Vagina (tissue), 2 donors: ENCODE measurements around the gene TOX2. TPM values are rescaled to one million over a fixed set of nuclear protein-coding genes. Genes with fewer than 3 reads are reported as not detected.

Experiments used
- DNase-seq, 2 donors: peaks; one replicate each; pipeline ENCODE4 v3.0.0-alpha.2; 2017; ENCODE audit errors: extremely low spot score in 2 of 2
- H3K27ac ChIP-seq: fragments of 200-600 bp; sonication (generic); one replicate; pipeline ENCODE4 v1.5.1; 2019
- H3K27me3 ChIP-seq: fragments of 200-600 bp; sonication (generic); one replicate; pipeline ENCODE4 v1.5.1; 2019
- H3K36me3 ChIP-seq, 2 donors: fragments of 200-600 bp; sonication (generic); one replicate each; pipeline ENCODE4 v1.5.1; 2017 to 2019
- H3K4me1 ChIP-seq: fragments of 200-600 bp; sonication (generic); one replicate; pipeline ENCODE4 v1.5.1; 2019
- H3K4me3 ChIP-seq, 2 donors: fragments of 200-600 bp; sonication (generic); 1 replicate in 1 of 2; 2 replicates in 1 of 2; pipeline ENCODE4 v1.5.1; 2016 to 2019
- H3K9me3 ChIP-seq: fragments of 200-600 bp; sonication (generic); one replicate; pipeline ENCODE4 v1.5.1; 2019
- CTCF ChIP-seq, 3 experiments: fragments of 450-650 bp in 2 of 3; fragments of 200-600 bp in 1 of 3; sonication (generic) in 1 of 3; IDR thresholded peaks; one replicate each; pipeline ENCODE4 v1.5.1; 2017 to 2019; ENCODE audit warnings: antibody characterized with exemption in 3 of 3, mild to moderate bottlenecking in 2 of 3, moderate library complexity in 2 of 3
- POLR2A ChIP-seq, 2 donors: fragments of 450-650 bp; IDR thresholded peaks; one replicate each; pipeline ENCODE4 v1.6.1; 2017; ENCODE audit warnings: antibody characterized with exemption in 2 of 2, mild to moderate bottlenecking in 2 of 2, moderate library complexity in 2 of 2
- POLR2AphosphoS5 ChIP-seq, 2 donors: sonication (generic); formaldehyde crosslinking; IDR thresholded peaks; one replicate each; pipeline ENCODE4 v1.9.0; 2017; ENCODE audit warnings: antibody characterized with exemption in 2 of 2, mild to moderate bottlenecking in 2 of 2, low read depth in 1 of 2; ENCODE audit not compliant: insufficient read depth in 1 of 2
- intact Hi-C: fragments of 100-400 bp; cut with DNase I; formaldehyde crosslinking; loops from one replicate; pipeline ENCODE4 v1.15.1; 2023
- total RNA-seq: library from RNA; depleted of rRNA; stranded (reverse); fragments of >200 nt; gene quantifications from one replicate; pipeline ENCODE4 v1.2.3, GENCODE V29; 2016

The TOX2 gene
- total RNA-seq, 1 donor from 2014 or later = 5.2 TPM

- H3K9me3 ChIP-seq = no peaks in the 10 kb centered on the region
- intact Hi-C loops = no loop called here
- H3K4me3 ChIP-seq = no peak overlapping the region
- no peak overlapping the region for H3K27ac ChIP-seq
- no peak for DNase-seq
- no peaks in the 10 kb centered on the region for H3K36me3 ChIP-seq
- no peaks in the 10 kb centered on the region for H3K27me3 ChIP-seq
- H3K4me1 ChIP-seq = peaks cover 42% of the 10 kb centered on the region
- peak in 1 of 2 donors; percentile 59 for TF ChIP-seq POLR2AphosphoS5 (IDR thresholded peaks at IDR 0.05; ENCODE audit: insufficient read depth in 1 of 2, low read depth in 1 of 2)
- no peak for TF ChIP-seq CTCF (IDR thresholded peaks at IDR 0.05)
Measured at GRCh38 chr20:43955062-43955749, 40.6 kb downstream of the TOX2 start.

- TF ChIP-seq CTCF (IDR thresholded peaks at IDR 0.05) = no peak
- TF ChIP-seq POLR2A (IDR thresholded peaks at IDR 0.05) = no peak
- TF ChIP-seq POLR2AphosphoS5 (IDR thresholded peaks at IDR 0.05; ENCODE audit: insufficient read depth in 1 of 2, low read depth in 1 of 2) = no peak
- Histone ChIP-seq H3K9me3 (no peaks in the 10 kb centered on the region), H3K4me1 (peaks cover 42% of the 10 kb centered on the region), H3K4me3 (no peak overlapping the region), H3K27me3 (no peaks in the 10 kb centered on the region), H3K27ac (no peak overlapping the region), H3K36me3 (no peaks in the 10 kb centered on the region)
- intact Hi-C loops = no loop called here
- no peak for DNase-seq
Measured at GRCh38 chr20:43955750-43956191, 41.1 kb downstream of the TOX2 start.

GRCh38 chr20:43957392-43957791 is 42.7 kb downstream of the TOX2 start:
- H3K27ac ChIP-seq = no peak overlapping the region
- H3K27me3 ChIP-seq = no peaks in the 10 kb centered on the region
- H3K4me1 ChIP-seq = peaks cover 42% of the 10 kb centered on the region
- intact Hi-C loops = no loop called here
- no peaks in the 10 kb centered on the region for H3K36me3 ChIP-seq
- DNase-seq = no peak
- H3K4me3 ChIP-seq = no peak overlapping the region
- H3K9me3 ChIP-seq = no peaks in the 10 kb centered on the region
- no peak for TF ChIP-seq CTCF (IDR thresholded peaks at IDR 0.05)
- no peak for TF ChIP-seq POLR2A (IDR thresholded peaks at IDR 0.05)
- no peak for TF ChIP-seq POLR2AphosphoS5 (IDR thresholded peaks at IDR 0.05; ENCODE audit: insufficient read depth in 1 of 2, low read depth in 1 of 2)

DNA sequence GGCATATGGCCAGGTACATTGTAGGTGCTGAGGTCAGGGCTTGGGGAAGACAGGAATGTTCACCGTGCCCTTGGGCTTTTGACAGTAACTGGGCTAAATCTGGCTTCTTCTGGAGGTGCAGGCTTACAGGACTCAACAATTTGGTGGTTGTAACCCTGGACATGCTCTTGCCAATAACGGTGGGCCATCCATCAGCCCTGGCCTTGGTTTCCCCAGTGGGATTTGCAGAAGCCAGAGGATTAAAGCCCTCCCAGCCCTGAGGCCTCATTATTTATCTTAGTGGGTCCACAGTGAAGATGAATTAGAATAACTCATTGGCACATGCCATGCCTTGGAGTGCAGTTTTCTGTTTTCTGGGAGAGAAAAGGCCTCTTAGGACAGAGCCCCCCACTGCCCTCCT is 44.0 kb downstream of the TOX2 start:
- intact Hi-C loops = no loop called here
- H3K4me1 ChIP-seq = peaks cover 42% of the 10 kb centered on the region
- TF ChIP-seq POLR2A (IDR thresholded peaks at IDR 0.05) (no peak), CTCF (IDR thresholded peaks at IDR 0.05) (no peak), POLR2AphosphoS5 (IDR thresholded peaks at IDR 0.05; ENCODE audit: insufficient read depth in 1 of 2, low read depth in 1 of 2) (no peak)
- no peaks in the 10 kb centered on the region for H3K36me3 ChIP-seq
- H3K9me3 ChIP-seq = no peaks in the 10 kb centered on the region
- H3K27ac ChIP-seq = no peak overlapping the region
- H3K27me3 ChIP-seq = no peaks in the 10 kb centered on the region
- no peak overlapping the region for H3K4me3 ChIP-seq
- DNase-seq = no peak

- Histone ChIP-seq H3K36me3 (no peaks in the 10 kb centered on the region), H3K4me1 (peaks cover 36% of the 10 kb centered on the region), H3K27ac (no peak overlapping the region), H3K9me3 (no peaks in the 10 kb centered on the region), H3K27me3 (no peaks in the 10 kb centered on the region), H3K4me3 (no peak overlapping the region)
- DNase-seq = no peak
- no peak for TF ChIP-seq CTCF (IDR thresholded peaks at IDR 0.05)
- TF ChIP-seq POLR2A (IDR thresholded peaks at IDR 0.05) = no peak
- TF ChIP-seq POLR2AphosphoS5 (IDR thresholded peaks at IDR 0.05; ENCODE audit: insufficient read depth in 1 of 2, low read depth in 1 of 2) = no peak
- intact Hi-C loops = no loop called here
Measured at GRCh38 chr20:43959079-43959919, 44.6 kb downstream of the TOX2 start.
